Osteoblast (primary cell): ENCODE measurements around the gene LAGE3. TPM values are rescaled to one million over a fixed set of nuclear protein-coding genes. Genes with fewer than 3 reads are reported as not detected.
A peak's percentile ranks its signal among the peaks of the same experiment; 100 is the strongest.

Source experiments
- DNase-seq: peaks from one replicate; pipeline ENCODE4 v3.0.0; 2011; ENCODE audit warnings: low spot score, mixed read lengths; ENCODE audit not compliant: insufficient read length; ENCODE audit errors: missing footprints
- H2AFZ ChIP-seq: 2 replicates; pipeline ENCODE4 v1.6.0; 2011; ENCODE audit warnings: mild to moderate bottlenecking, low read length
- H3K27ac ChIP-seq: 2 replicates; pipeline ENCODE4 v1.5.1; 2011; ENCODE audit warnings: mild to moderate bottlenecking, low read depth, low read length, moderate library complexity
- H3K27me3 ChIP-seq: 2 replicates; pipeline ENCODE4 v1.6.0; 2012; ENCODE audit warnings: mild to moderate bottlenecking, control low read depth, inconsistent platforms, low read length, moderate library complexity; ENCODE audit not compliant: insufficient read depth
- H3K36me3 ChIP-seq: 2 replicates; pipeline ENCODE4 v1.5.1; 2011; ENCODE audit warnings: mild to moderate bottlenecking, low read length, control low read depth, moderate library complexity; ENCODE audit not compliant: insufficient read depth
- H3K4me1 ChIP-seq: 2 replicates; pipeline ENCODE4 v1.5.1; 2011; ENCODE audit warnings: mild to moderate bottlenecking, low read length, control low read depth, moderate library complexity; ENCODE audit not compliant: insufficient read depth
- H3K4me2 ChIP-seq: 2 replicates; pipeline ENCODE4 v1.6.0; 2011; ENCODE audit warnings: mild to moderate bottlenecking, low read length; ENCODE audit not compliant: insufficient read depth
- H3K4me3 ChIP-seq: fragments of 200-600 bp; sonication (generic); 3 replicates; pipeline ENCODE4 v1.5.1; 2012; ENCODE audit warnings: mild to moderate bottlenecking, low read length, inconsistent platforms; ENCODE audit not compliant: insufficient read depth
- H3K79me2 ChIP-seq: 2 replicates; pipeline ENCODE4 v1.6.0; 2012; ENCODE audit warnings: mild to moderate bottlenecking, low read length, control low read depth, inconsistent platforms; ENCODE audit not compliant: insufficient read depth
- H3K9me3 ChIP-seq: 2 replicates; pipeline ENCODE4 v1.5.1; 2011; ENCODE audit warnings: low read depth, low read length, control low read depth
- H4K20me1 ChIP-seq: 2 replicates; pipeline ENCODE4 v1.6.0; 2012; ENCODE audit warnings: mild to moderate bottlenecking, low read length, control low read depth; ENCODE audit not compliant: insufficient read depth
- total RNA-seq: library from RNA; depleted of rRNA; stranded (reverse); fragments of >200 nt; gene quantifications from 2 replicates; pipeline ENCODE4 v1.2.3, GENCODE V29; 2012
- TF ChIP-seq, protein P1 (sequence below): IDR thresholded peaks from 2 replicates; pipeline ENCODE4 v1.5.1; 2011; ENCODE audit warnings: mild to moderate bottlenecking, low read depth, low read length, moderate library complexity; ENCODE audit errors: extremely low read depth

Gene LAGE3
- total RNA-seq, 1 donor: 21.7 TPM

DNA sequence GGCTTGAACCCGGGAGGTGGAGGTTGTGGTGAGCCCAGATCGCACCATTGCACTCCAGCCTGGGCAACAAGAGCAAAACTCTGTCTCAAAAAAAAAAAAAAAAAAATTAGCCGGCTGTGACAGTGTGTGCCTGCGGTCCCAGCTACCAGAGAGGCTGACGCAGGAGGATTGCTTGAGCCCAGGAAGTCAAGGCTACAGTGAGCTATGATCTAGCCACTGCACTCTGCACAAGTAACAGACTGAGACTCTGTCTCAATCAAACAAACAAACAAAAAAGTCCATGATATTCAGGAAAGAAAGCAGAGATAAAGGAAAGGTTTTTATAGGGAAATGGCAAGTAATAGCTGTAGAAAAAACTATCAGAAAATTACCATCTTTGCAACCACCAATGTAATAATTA is 2.1 kb upstream of the LAGE3 start:
- Histone ChIP-seq H2AFZ (no peak overlapping the region), H3K79me2 (peaks cover 7% of the 10 kb centered on the region), H3K27me3 (no peaks in the 10 kb centered on the region), H3K4me1 (no peaks in the 10 kb centered on the region), H3K4me3 (no peak overlapping the region), H3K27ac (no peak overlapping the region), H3K36me3 (peaks cover 9% of the 10 kb centered on the region), H3K4me2 (no peak overlapping the region), H3K9me3 (no peaks in the 10 kb centered on the region), H4K20me1 (no peaks in the 10 kb centered on the region)
- TF ChIP-seq, protein P1, sequence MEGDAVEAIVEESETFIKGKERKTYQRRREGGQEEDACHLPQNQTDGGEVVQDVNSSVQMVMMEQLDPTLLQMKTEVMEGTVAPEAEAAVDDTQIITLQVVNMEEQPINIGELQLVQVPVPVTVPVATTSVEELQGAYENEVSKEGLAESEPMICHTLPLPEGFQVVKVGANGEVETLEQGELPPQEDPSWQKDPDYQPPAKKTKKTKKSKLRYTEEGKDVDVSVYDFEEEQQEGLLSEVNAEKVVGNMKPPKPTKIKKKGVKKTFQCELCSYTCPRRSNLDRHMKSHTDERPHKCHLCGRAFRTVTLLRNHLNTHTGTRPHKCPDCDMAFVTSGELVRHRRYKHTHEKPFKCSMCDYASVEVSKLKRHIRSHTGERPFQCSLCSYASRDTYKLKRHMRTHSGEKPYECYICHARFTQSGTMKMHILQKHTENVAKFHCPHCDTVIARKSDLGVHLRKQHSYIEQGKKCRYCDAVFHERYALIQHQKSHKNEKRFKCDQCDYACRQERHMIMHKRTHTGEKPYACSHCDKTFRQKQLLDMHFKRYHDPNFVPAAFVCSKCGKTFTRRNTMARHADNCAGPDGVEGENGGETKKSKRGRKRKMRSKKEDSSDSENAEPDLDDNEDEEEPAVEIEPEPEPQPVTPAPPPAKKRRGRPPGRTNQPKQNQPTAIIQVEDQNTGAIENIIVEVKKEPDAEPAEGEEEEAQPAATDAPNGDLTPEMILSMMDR: no peak
- DNase-seq: peak; percentile 14

DNA sequence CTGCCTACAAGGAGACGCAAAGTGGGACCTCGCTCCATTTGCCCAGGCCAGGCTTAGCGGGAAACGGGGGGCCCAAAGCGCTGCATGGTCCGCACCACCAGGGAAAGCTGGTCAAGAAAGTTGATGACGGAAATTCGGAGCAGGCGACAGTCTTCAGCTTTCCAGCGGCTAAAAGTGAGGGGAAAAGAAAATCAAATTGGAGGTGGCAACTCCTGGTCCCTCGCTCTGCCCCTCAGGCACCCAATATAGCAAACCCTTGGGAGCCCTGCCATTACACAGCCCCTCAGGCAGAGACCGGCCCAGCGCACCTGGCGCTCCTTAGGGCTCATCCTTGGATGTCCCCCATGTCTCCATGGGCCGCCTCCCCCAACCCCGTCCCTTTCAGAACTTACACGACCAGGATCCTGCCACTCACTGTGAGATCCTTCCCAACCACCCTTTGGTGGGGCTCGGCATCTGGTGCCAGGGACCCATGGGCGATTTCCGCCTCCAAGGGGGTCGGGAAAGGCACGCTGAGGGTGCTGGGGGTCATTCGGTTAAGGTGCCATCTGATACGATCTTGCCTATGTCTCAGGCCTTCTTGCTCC is 1.1 kb downstream of the LAGE3 start:
- no peaks in the 10 kb centered on the region for H4K20me1 ChIP-seq
- H3K36me3 ChIP-seq: peaks cover 8% of the 10 kb centered on the region
- no peak overlapping the region for H2AFZ ChIP-seq
- peak overlapping the region; percentile 76 for H3K4me2 ChIP-seq
- peak overlapping the region; percentile 13 for H3K27ac ChIP-seq
- no peaks in the 10 kb centered on the region for H3K79me2 ChIP-seq
- no peaks in the 10 kb centered on the region for H3K9me3 ChIP-seq
- peak overlapping the region; percentile 64 for H3K4me3 ChIP-seq
- H3K27me3 ChIP-seq: no peaks in the 10 kb centered on the region
- peak; percentile 78 for DNase-seq
- no peaks in the 10 kb centered on the region for H3K4me1 ChIP-seq
- TF ChIP-seq, protein P1: no peak

DNA sequence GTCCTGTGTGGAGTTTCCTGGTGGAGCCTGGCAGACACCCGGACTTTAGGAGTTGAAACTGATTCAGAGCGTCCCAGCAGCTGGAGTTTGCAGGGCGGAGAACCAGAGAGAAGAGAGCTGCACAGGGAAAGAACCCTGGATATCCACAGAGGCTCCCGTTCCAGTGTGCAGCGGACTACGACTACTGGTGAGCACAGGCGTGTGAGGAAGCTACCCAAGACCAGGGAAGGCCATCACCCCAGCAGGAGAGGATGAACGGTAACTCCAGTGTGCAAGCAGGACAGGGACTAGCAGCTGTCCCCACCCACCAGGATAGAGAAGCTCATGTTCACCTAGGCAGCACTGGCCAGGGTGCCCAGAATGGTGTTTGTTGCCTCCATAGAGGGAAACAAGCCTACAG is 2.3 kb downstream of the LAGE3 start:
- peaks cover 8% of the 10 kb centered on the region for H3K36me3 ChIP-seq
- peak; percentile 82 for DNase-seq
- no peaks in the 10 kb centered on the region for H4K20me1 ChIP-seq
- no peaks in the 10 kb centered on the region for H3K27me3 ChIP-seq
- no peaks in the 10 kb centered on the region for H3K79me2 ChIP-seq
- TF ChIP-seq, protein P1: no peak
- H3K9me3 ChIP-seq: no peaks in the 10 kb centered on the region
- no peak overlapping the region for H3K4me2 ChIP-seq
- no peak overlapping the region for H3K27ac ChIP-seq
- no peak overlapping the region for H3K4me3 ChIP-seq
- no peak overlapping the region for H2AFZ ChIP-seq
- no peaks in the 10 kb centered on the region for H3K4me1 ChIP-seq

DNA sequence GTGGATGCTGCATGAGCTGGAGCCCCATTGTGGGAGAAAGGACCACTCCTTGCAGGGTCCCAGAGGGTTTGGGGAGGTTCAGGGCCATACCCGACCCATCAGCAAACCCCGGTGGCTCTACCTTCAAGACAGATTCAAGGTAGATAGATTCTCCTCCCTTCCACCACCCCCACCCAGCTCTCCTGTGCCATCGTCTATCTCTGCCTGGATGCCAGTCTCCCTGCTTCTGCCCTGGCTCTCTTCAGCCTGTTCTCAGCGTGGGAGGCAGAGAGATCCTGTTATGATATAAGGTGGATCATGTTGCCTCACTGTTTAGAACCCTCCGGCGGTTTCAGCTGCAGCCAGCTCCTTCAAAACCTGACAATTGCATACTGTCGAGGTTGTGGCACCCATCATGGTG is 5.4 kb downstream of the LAGE3 start:
- no peak overlapping the region for H2AFZ ChIP-seq
- H3K9me3 ChIP-seq: no peaks in the 10 kb centered on the region
- TF ChIP-seq, protein P1: no peak
- peaks cover 3% of the 10 kb centered on the region for H4K20me1 ChIP-seq
- no peaks in the 10 kb centered on the region for H3K79me2 ChIP-seq
- no peak overlapping the region for H3K4me3 ChIP-seq
- peak; percentile 86 for DNase-seq
- H3K27me3 ChIP-seq: no peaks in the 10 kb centered on the region
- H3K36me3 ChIP-seq: peaks cover 11% of the 10 kb centered on the region
- H3K4me1 ChIP-seq: no peaks in the 10 kb centered on the region
- H3K27ac ChIP-seq: no peak overlapping the region
- H3K4me2 ChIP-seq: no peak overlapping the region
